GM12865 (cell line): ENCODE results near the gene ROR1.

Experiments
- DNase-seq: peaks from one replicate; pipeline ENCODE4 v3.0.0; 2010; ENCODE audit warnings: low read depth
- H3K4me3 ChIP-seq: 2 replicates; pipeline ENCODE4 v1.5.1; 2011; ENCODE audit warnings: mild to moderate bottlenecking, low read depth, low read length, control low read depth
- TF ChIP-seq, protein P1 (sequence below): IDR thresholded peaks from 2 replicates; pipeline ENCODE4 v1.5.1; 2011; ENCODE audit warnings: low read length, control low read depth, low read depth, inconsistent platforms; ENCODE audit not compliant: insufficient read depth; ENCODE audit errors: missing control alignments

Gene ROR1

GRCh38 chr1:64161357-64161941 lies 387.6 kb downstream of the ROR1 start:
- no peak overlapping the region for H3K4me3 ChIP-seq
- no peak for DNase-seq
- TF ChIP-seq, protein P1, sequence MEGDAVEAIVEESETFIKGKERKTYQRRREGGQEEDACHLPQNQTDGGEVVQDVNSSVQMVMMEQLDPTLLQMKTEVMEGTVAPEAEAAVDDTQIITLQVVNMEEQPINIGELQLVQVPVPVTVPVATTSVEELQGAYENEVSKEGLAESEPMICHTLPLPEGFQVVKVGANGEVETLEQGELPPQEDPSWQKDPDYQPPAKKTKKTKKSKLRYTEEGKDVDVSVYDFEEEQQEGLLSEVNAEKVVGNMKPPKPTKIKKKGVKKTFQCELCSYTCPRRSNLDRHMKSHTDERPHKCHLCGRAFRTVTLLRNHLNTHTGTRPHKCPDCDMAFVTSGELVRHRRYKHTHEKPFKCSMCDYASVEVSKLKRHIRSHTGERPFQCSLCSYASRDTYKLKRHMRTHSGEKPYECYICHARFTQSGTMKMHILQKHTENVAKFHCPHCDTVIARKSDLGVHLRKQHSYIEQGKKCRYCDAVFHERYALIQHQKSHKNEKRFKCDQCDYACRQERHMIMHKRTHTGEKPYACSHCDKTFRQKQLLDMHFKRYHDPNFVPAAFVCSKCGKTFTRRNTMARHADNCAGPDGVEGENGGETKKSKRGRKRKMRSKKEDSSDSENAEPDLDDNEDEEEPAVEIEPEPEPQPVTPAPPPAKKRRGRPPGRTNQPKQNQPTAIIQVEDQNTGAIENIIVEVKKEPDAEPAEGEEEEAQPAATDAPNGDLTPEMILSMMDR: no peak

- DNase-seq: no peak
- no peak overlapping the region for H3K4me3 ChIP-seq
- TF ChIP-seq, protein P1: no peak
Observed at GRCh38 chr1:64162151-64162550, 388.3 kb downstream of the ROR1 start.

GRCh38 chr1:64162804-64163203 lies 389.0 kb downstream of the ROR1 start:
- no peak overlapping the region for H3K4me3 ChIP-seq
- TF ChIP-seq, protein P1: no peak
- no peak for DNase-seq

DNA sequence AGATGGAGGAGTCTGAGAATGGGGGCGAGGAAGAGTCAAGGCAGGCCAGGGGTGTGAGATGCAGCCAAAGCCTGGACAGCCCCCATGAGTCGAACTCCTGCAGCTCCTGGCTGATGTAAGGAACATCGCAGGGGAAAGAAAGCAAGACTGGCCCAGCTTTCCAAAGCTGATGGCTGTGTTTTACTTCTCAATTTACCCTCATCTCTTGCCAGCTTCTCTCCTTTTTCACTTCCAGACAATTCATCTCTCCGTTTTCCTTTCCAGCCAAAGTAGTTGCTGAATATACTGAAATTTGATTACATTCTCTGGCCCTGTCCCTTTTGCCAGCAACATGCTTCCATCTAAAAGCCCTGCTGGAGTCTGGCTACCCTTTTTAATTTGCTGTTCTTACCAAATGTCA lies 389.6 kb downstream of the ROR1 start:
- DNase-seq: no peak
- TF ChIP-seq, protein P1: no peak
- no peak overlapping the region for H3K4me3 ChIP-seq

GRCh38 chr1:64163970-64164369 lies 390.2 kb downstream of the ROR1 start:
- DNase-seq: no peak
- TF ChIP-seq, protein P1: no peak
- no peak overlapping the region for H3K4me3 ChIP-seq

DNA sequence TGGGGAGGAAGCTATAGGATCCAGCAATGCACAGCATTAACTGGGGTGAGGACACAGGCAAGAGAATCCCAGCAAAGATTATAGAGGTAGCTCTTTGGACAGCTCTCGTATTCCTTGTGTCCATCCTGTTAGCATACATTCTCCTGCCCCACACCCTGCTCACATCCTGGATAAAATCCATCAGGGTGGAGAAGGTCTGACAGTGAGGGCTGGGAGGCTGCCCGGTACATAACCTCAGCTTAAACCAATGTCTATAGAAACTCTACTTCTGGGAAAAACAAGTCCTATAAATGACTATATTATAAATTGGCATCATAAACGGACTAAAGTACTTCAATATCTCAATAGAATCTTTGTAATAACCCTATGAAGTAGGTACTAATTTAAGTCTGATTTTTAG lies 392.8 kb downstream of the ROR1 start:
- H3K4me3 ChIP-seq: no peak overlapping the region
- DNase-seq: no peak
- TF ChIP-seq, protein P1: no peak

DNA sequence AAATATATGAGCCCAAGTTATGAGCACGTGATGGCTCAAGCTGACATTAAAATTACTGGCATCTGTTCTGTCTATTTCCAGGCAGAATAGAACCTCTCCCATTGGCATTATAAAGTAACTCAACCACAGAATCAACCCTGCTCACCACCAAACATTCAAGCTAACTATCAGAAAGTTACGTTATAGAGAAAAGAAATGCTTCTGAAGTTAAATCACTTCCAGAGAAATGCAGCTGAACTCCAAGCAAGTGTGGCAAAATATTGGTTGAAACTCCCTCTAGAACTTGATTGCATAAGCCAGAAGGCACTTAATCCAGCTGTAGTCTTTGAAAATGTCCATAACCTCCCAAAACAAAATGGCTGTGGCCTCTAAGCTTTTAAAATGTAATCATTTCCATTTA lies 393.4 kb downstream of the ROR1 start:
- no peak overlapping the region for H3K4me3 ChIP-seq
- TF ChIP-seq, protein P1: no peak
- no peak for DNase-seq
